HepG2 (cell line): ENCODE measurements around the gene ANAPC2. TPM values are rescaled to one million over a fixed set of nuclear protein-coding genes. Genes with fewer than 3 reads are reported as not detected.

Experiments used
- ATAC-seq: fragments of 200-7000 bp; cut with Tn5 transposase; 3 replicates; pipeline ENCODE4 v1.9.1; 2020; ENCODE audit warnings: mild to moderate bottlenecking, moderate library complexity
- BruUV-seq: library from RNA; stranded (reverse); fragments of 400-500 nt; replicated peaks from 2 replicates; lab custom pipeline; 2021; lab: Mats Ljungman, UMichigan
- CTCF ChIA-PET: fragments of 300-600 bp; formaldehyde crosslinking; extraction: SDS; loops from one replicate; lab custom pipeline; 2021; ENCODE audit warnings: low total read pairs, inconsistent platforms, low intra/inter-chr PET ratio; lab: Yijun Ruan, JAX
- POLR2A ChIA-PET: fragments of 350-600 bp; sonication (Branson Sonifier 250); formaldehyde crosslinking; loops from one replicate; lab custom pipeline; 2020; ENCODE audit warnings: antibody characterized with exemption, inconsistent platforms; lab: Yijun Ruan, JAX
- DNase-seq: peaks from one replicate; pipeline ENCODE4 v3.0.0-alpha.2; 2015; ENCODE audit warnings: low spot score
- FAIRE-seq: peaks from 3 replicates; lab custom pipeline; 2011; peaks lifted over from hg19 to GRCh38; lab: Jason Lieb, UNC
- H2AFZ ChIP-seq: one replicate; pipeline ENCODE4 v1.6.1; 2011; ENCODE audit warnings: low read length, inconsistent platforms
- H3K27ac ChIP-seq: fragments of 300-600 bp; 3 replicates; pipeline ENCODE4 v1.8.0; 2011; ENCODE audit warnings: mixed run types, mild to moderate bottlenecking, mixed read lengths, low read length, inconsistent platforms; ENCODE audit not compliant: insufficient read depth; ENCODE audit errors: extremely low read length
- H3K27me3 ChIP-seq, 2 experiments: fragments of 200-600 bp in 1 of 2; 2 replicates in 1 of 2; 3 replicates in 1 of 2; pipeline versions ENCODE4 v1.6.0 to v1.8.0; 2011; ENCODE audit warnings: low read length in 2 of 2, mild to moderate bottlenecking in 2 of 2, moderate library complexity in 2 of 2, inconsistent platforms in 1 of 2; ENCODE audit not compliant: insufficient read depth in 2 of 2, control insufficient read depth in 1 of 2
- H3K36me3 ChIP-seq, 2 experiments: fragments of 200-600 bp in 1 of 2; replicated peaks in 1 of 2; 2 replicates in 1 of 2; 3 replicates in 1 of 2; pipeline versions ENCODE4 v1.5.1 to v1.8.0; 2011; ENCODE audit warnings: low read length in 2 of 2, inconsistent platforms in 1 of 2; ENCODE audit not compliant: insufficient read depth in 2 of 2, control insufficient read depth in 1 of 2
- H3K4me1 ChIP-seq: 2 replicates; pipeline ENCODE4 v1.5.1; 2012; ENCODE audit warnings: low read length, inconsistent platforms; ENCODE audit not compliant: insufficient read depth
- H3K4me2 ChIP-seq: 2 replicates; pipeline ENCODE4 v1.6.0; 2011; ENCODE audit warnings: low read depth, low read length, inconsistent platforms
- H3K4me3 ChIP-seq, 3 experiments: fragments of 200-600 bp in 1 of 3; sonication (generic), shearing (Covaris generic) in 1 of 3; replicated peaks in 1 of 3; 2 replicates each; pipeline ENCODE4 v1.5.1; 2011 to 2016; ENCODE audit warnings: low read length in 3 of 3, inconsistent platforms in 2 of 3, low read depth in 2 of 3, mild to moderate bottlenecking in 2 of 3, control low read depth in 1 of 3, mixed read lengths in 1 of 3; ENCODE audit not compliant: insufficient read depth in 1 of 3
- H3K79me2 ChIP-seq: one replicate; pipeline ENCODE4 v1.6.1; 2011; ENCODE audit warnings: low read length, inconsistent platforms; ENCODE audit not compliant: insufficient read depth
- H3K9ac ChIP-seq: 2 replicates; pipeline ENCODE4 v1.6.0; 2011; ENCODE audit warnings: mild to moderate bottlenecking, low read depth, low read length, inconsistent platforms; ENCODE audit not compliant: insufficient read depth
- H3K9me3 ChIP-seq: 2 replicates; pipeline ENCODE4 v1.5.1; 2012; ENCODE audit warnings: mild to moderate bottlenecking, low read length
- H4K20me1 ChIP-seq: 2 replicates; pipeline ENCODE4 v1.6.0; 2011; ENCODE audit warnings: inconsistent platforms, mild to moderate bottlenecking, low read length, moderate library complexity; ENCODE audit not compliant: insufficient read depth
- ATF3 ChIP-seq: sonication (generic); formaldehyde crosslinking; IDR thresholded peaks from 2 replicates; pipeline ENCODE4 v1.4.0; 2020; ENCODE audit warnings: missing genetic modification reagents
- CERS6 ChIP-seq: sonication (generic); formaldehyde crosslinking; IDR thresholded peaks from 2 replicates; pipeline ENCODE4 v1.5.0; 2020; ENCODE audit warnings: missing genetic modification reagents
- POLR2G ChIP-seq: fragments of 200-400 bp; formaldehyde crosslinking; IDR thresholded peaks from 2 replicates; pipeline ENCODE4 v1.6.1; 2018; ENCODE audit warnings: mild to moderate bottlenecking, low read depth, low read length, moderate library complexity
- REST ChIP-seq, 2 experiments: IDR thresholded peaks; 2 replicates each; pipeline ENCODE4 v1.6.1; 2011 to 2012; ENCODE audit warnings: low read length in 2 of 2, borderline replicate concordance in 1 of 2, low read depth in 1 of 2, mild to moderate bottlenecking in 1 of 2, moderate library complexity in 1 of 2
- SYNCRIP ChIP-seq: fragments of 200-400 bp; formaldehyde crosslinking; IDR thresholded peaks from 2 replicates; pipeline ENCODE4 v1.6.1; 2018; ENCODE audit warnings: mild to moderate bottlenecking, low read depth, low read length; ENCODE audit not compliant: insufficient read depth
- ZNF609 ChIP-seq: sonication (generic); formaldehyde crosslinking; IDR thresholded peaks from 2 replicates; pipeline ENCODE4 v1.4.0; 2020; ENCODE audit warnings: mild to moderate bottlenecking, missing genetic modification reagents, borderline replicate concordance
- ZSCAN30 ChIP-seq: sonication (generic); formaldehyde crosslinking; IDR thresholded peaks from 2 replicates; pipeline ENCODE4 v1.5.0; 2020; ENCODE audit warnings: mild to moderate bottlenecking, missing genetic modification reagents
- WGBS: methylation state at CpG from one replicate; pipeline ENCODE4 v1.1.6; 2017; ENCODE audit warnings: low lambda C conversion rate; 5-methylcytosine and 5-hydroxymethylcytosine counted together
- in situ Hi-C: cut with HindIII; loops from 2 replicates; pipeline ENCODE4 v1.10.0; 2017; ENCODE audit warnings: low pct_unique_long_range_greater_than_20kb; ENCODE audit not compliant: extremely low pct_ligation_motif_present
- intact Hi-C: fragments of 100-400 bp; cut with micrococcal nuclease; formaldehyde crosslinking; loops from one replicate; pipeline ENCODE4 v1.10.0; 2022; ENCODE audit not compliant: unreplicated experiment
- polyA plus RNA-seq, 8 experiments: library from polyadenylated mRNA; depleted of rRNA in 3 of 8; stranded (reverse) in 7 of 8; unstranded in 1 of 8; fragments of >200 nt; fragmentation: Illumina TruSeq in 4 of 8; extraction: Trizol in 4 of 8; gene quantifications; 2 replicates each; pipeline versions ENCODE4 v1.2.1 to v1.2.3, GENCODE V29; 2011 to 2016; ENCODE audit warnings: low read depth in 4 of 8, missing spikeins in 1 of 8, mixed read lengths in 1 of 8; ENCODE audit not compliant: insufficient read depth in 1 of 8
- total RNA-seq, 5 experiments: library from RNA; depleted of rRNA; stranded (reverse); fragments of >200 nt; fragmentation: Illumina TruSeq; extraction: Trizol; gene quantifications; 2 replicates each; pipeline ENCODE4 v1.2.3, GENCODE V29; 2016; ENCODE audit warnings: low read depth in 1 of 5
- TF ChIP-seq, protein P1 (sequence below): sonication (generic); formaldehyde crosslinking; IDR thresholded peaks from 2 replicates; pipeline ENCODE4 v1.5.0; 2020; ENCODE audit warnings: missing genetic modification reagents, mild to moderate bottlenecking, borderline replicate concordance
- TF ChIP-seq, protein P2 (sequence below): IDR thresholded peaks from 2 replicates; pipeline ENCODE4 v1.6.1; 2016; ENCODE audit warnings: low read depth, control low read depth

ANAPC2 gene
- total and polyA plus RNA-seq, 2 of the 13 experiments (the other 11 are each of a cell fraction or from before 2014, with no cell fraction given) = 12.3 to 15.4 TPM

DNA sequence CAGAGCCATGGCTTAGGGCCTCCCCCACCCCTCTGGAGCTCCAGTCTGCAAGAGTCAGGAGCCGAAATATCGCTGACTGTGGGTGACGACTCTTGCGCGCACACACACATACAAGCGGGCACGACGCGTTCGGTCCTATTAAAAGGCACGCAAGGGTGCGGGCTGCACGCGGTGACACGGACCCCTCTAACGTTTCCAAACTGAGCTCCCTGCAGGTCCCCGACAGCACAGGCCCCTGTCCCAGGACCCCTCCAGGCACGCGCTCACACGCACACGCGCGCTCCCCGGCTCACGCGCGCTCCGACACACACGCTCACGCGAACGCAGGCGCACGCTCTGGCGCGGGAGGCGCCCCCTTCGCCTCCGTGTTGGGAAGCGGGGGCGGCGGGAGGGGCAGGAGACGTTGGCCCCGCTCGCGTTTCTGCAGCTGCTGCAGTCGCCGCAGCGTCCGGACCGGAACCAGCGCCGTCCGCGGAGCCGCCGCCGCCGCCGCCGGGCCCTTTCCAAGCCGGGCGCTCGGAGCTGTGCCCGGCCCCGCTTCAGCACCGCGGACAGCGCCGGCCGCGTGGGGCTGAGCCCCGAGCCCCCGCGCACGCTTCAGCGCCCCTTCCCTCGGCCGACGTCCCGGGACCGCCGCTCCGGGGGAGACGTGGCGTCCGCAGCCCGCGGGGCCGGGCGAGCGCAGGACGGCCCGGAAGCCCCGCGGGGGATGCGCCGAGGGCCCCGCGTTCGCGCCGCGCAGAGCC lies 49.5 kb downstream of the ANAPC2 start, which contains the start of gene GRIN1:
TSS of gene GRIN1 (plus strand) at position 433 of the 746 bp plus-strand sequence. CDS start 333 bp downstream, outside the sequence.
- no peaks in the 10 kb centered on the region for H3K79me2 ChIP-seq
- POLR2A ChIA-PET = interaction anchor here (3.3 kb wide), 1 partner anchor 9 kb away, joined by 11 read pairs; no protein-coding TSS in a partner anchor
- WGBS = 43% methylated on average over 45 of the region's 104 CpGs
- no TSS peak for BruUV-seq
- no peaks in the 10 kb centered on the region for H3K9me3 ChIP-seq
- H3K4me1 ChIP-seq = no peaks in the 10 kb centered on the region
- intact Hi-C loops (no loop called here), in situ Hi-C loops (no loop called here)
- no peak within 1 kb of the TSS for H3K9ac ChIP-seq
- H3K27me3 ChIP-seq = peaks cover 33 to 77% of the 10 kb centered on the region in 2 experiments
- H3K36me3 ChIP-seq = no peaks in the 10 kb centered on the region
- no peak for FAIRE-seq
- ATAC-seq = peak; percentile 45
- no peak for DNase-seq
- no peak within 1 kb of the TSS for H3K27ac ChIP-seq
- H3K4me2 ChIP-seq = no peak within 1 kb of the TSS
- no peak within 1 kb of the TSS for H3K4me3 ChIP-seq
- H2AFZ ChIP-seq = no peak within 1 kb of the TSS
- no peaks in the 10 kb centered on the region for H4K20me1 ChIP-seq
- CTCF ChIA-PET = no interaction called here
- TF ChIP-seq REST (IDR thresholded peaks at IDR 0.05; ENCODE audit: borderline replicate concordance in 1 of 2, low read depth in 1 of 2, low read length in 2 of 2) (peak; percentile 84 to 94), SYNCRIP (no peak), CERS6 (CRISPR knock-in tag) (no peak), POLR2G (no peak), ATF3 (CRISPR knock-in tag) (0 out of 2 replicates have a peak, but pooled peaks have one; percentile 42), ZNF609 (CRISPR knock-in tag) (no peak), ZSCAN30 (CRISPR knock-in tag) (no peak)
- TF ChIP-seq, protein P1, sequence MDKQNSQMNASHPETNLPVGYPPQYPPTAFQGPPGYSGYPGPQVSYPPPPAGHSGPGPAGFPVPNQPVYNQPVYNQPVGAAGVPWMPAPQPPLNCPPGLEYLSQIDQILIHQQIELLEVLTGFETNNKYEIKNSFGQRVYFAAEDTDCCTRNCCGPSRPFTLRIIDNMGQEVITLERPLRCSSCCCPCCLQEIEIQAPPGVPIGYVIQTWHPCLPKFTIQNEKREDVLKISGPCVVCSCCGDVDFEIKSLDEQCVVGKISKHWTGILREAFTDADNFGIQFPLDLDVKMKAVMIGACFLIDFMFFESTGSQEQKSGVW = no peak
- TF ChIP-seq, protein P2, sequence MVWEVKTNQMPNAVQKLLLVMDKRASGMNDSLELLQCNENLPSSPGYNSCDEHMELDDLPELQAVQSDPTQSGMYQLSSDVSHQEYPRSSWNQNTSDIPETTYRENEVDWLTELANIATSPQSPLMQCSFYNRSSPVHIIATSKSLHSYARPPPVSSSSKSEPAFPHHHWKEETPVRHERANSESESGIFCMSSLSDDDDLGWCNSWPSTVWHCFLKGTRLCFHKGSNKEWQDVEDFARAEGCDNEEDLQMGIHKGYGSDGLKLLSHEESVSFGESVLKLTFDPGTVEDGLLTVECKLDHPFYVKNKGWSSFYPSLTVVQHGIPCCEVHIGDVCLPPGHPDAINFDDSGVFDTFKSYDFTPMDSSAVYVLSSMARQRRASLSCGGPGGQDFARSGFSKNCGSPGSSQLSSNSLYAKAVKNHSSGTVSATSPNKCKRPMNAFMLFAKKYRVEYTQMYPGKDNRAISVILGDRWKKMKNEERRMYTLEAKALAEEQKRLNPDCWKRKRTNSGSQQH = peak; percentile 89; the same call in 1 of the 2 replicates
